Transverse colon (tissue), 4 donors: ENCODE measurements around the gene AJM1. TPM values are rescaled to one million over a fixed set of nuclear protein-coding genes. Genes with fewer than 3 reads are reported as not detected.
A peak's percentile ranks its signal among the peaks of the same experiment; 100 is the strongest.

Experiments
- DNase-seq: peaks from one replicate; pipeline ENCODE4 v3.0.0-alpha.2; 2019
- H3K27ac ChIP-seq, 4 donors: fragments of 200-600 bp; sonication (generic); 2 replicates each; pipeline ENCODE4 v1.5.1; 2016 to 2018; ENCODE audit warnings: inconsistent platforms in 4 of 4
- H3K27me3 ChIP-seq: fragments of 200-600 bp; sonication (generic); 2 replicates; pipeline ENCODE4 v1.5.1; 2017; ENCODE audit warnings: inconsistent platforms
- H3K36me3 ChIP-seq, 4 donors: fragments of 200-600 bp; sonication (generic); 2 replicates each; pipeline ENCODE4 v1.5.1; 2017 to 2019; ENCODE audit warnings: inconsistent platforms in 4 of 4
- H3K4me1 ChIP-seq, 4 donors: fragments of 200-600 bp; sonication (generic); 2 replicates each; pipeline ENCODE4 v1.5.1; 2017 to 2020; ENCODE audit warnings: inconsistent platforms in 4 of 4
- H3K4me3 ChIP-seq, 4 donors: fragments of 200-600 bp; sonication (generic); 1 replicate in 1 of 4; 2 replicates in 3 of 4; pipeline versions ENCODE4 v1.5.1 to v1.6.1; 2017 to 2019; ENCODE audit warnings: inconsistent platforms in 4 of 4
- H3K9me3 ChIP-seq, 2 donors: fragments of 200-600 bp; sonication (generic); 2 replicates each; pipeline ENCODE4 v1.5.1; 2017 to 2019; ENCODE audit warnings: inconsistent platforms in 2 of 2
- EP300 ChIP-seq: sonication (generic); formaldehyde crosslinking; IDR thresholded peaks from one replicate; pipeline ENCODE4 v1.6.1; 2017; ENCODE audit warnings: antibody characterized with exemption, low read depth
- POLR2A ChIP-seq: fragments of 450-650 bp; IDR thresholded peaks from one replicate; pipeline ENCODE4 v1.6.1; 2016; ENCODE audit warnings: antibody characterized with exemption, mild to moderate bottlenecking, moderate library complexity
- POLR2AphosphoS5 ChIP-seq, 3 donors: sonication (generic); formaldehyde crosslinking; IDR thresholded peaks; one replicate each; pipeline ENCODE4 v1.6.1; 2016; ENCODE audit warnings: antibody characterized with exemption in 3 of 3
- WGBS, 2 donors: methylation state at CpG; one replicate each; pipeline ENCODE4 v1.1.5; 2018; ENCODE audit warnings: low coverage in 1 of 2; 5-methylcytosine and 5-hydroxymethylcytosine counted together
- in situ Hi-C, 4 donors: fragments of 200-750 bp; cut with MboI; loops; one replicate each; pipeline versions ENCODE4 v1.15.0 to v1.15.1; 2017; ENCODE audit warnings: low sequenced_read_pairs in 3 of 4, low pct_ligation_motif_present in 1 of 4, low pct_unique_long_range_greater_than_20kb in 1 of 4
- intact Hi-C: fragments of 100-400 bp; cut with DNase I; formaldehyde crosslinking; loops from one replicate; pipeline ENCODE4 v1.15.1; 2023; ENCODE audit warnings: low total_unique reads
- total RNA-seq, 4 donors: library from RNA; depleted of rRNA; stranded (reverse); fragments of >200 nt; gene quantifications; one replicate each; pipeline ENCODE4 v1.1.0, GENCODE V29; 2016
- TF ChIP-seq, protein P1 (sequence below), 5 experiments: fragments of 200-600 bp in 3 of 5; fragments of 450-650 bp in 2 of 5; sonication (generic) in 3 of 5; IDR thresholded peaks; 1 replicate in 2 of 5; 2 replicates in 3 of 5; pipeline ENCODE4 v1.5.1; 2016 to 2017; ENCODE audit warnings: antibody characterized with exemption in 5 of 5, inconsistent platforms in 3 of 5, mild to moderate bottlenecking in 2 of 5, moderate library complexity in 1 of 5

AJM1 gene
- total RNA-seq, 4 donors from 2014 or later = 9.8 to 26.5 (median 17.0) TPM

DNA sequence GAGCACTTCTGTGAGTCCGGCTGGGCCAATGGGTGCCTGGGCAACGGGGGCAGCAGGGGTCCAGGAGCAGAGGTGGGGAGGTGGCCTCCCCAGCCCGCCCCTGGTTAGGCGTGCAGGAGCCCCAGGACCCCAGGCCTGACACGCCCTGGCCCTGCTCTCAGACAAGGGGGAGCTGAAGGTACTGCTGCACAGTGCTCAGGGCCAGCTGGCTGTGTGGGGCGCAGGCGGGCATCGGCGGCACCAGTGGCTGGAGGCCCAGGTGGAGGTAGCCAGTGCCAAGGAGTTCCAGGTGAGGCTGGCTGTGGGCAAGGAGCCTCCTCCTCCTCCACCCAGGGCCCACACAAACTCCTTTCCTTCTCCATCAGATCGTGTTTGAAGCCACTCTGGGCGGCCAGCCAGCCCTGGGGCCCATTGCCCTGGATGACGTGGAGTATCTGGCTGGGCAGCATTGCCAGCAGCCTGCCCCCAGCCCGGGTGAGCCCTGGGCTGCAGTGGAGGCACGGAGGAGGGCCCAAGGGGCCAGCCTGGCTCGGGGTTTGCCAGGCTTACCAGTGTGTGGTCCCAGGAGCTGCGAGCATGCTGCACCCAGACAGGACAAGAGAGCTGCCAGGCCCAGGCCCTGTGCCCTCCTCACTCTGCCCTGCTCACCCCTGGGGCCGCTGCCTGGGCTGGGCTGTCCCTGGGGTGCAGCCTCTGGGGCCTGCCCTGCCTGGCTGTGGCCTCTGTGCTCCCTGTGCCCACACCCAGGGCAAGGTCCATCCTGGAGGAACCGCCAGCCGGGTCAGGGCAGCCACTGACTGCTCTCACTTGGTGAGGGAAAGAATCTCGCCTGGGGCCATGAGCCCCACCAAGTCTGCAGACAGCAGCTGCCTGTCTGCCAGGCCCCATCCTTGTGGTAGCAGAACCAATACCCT lies 16.8 kb downstream of the AJM1 start:
- 40% methylated on average over 10 of the region's 20 CpGs; no CpG with 5 or more reads in 1 of the 2 donors for WGBS, 2 donors
- in situ Hi-C loops = no loop called here

DNA sequence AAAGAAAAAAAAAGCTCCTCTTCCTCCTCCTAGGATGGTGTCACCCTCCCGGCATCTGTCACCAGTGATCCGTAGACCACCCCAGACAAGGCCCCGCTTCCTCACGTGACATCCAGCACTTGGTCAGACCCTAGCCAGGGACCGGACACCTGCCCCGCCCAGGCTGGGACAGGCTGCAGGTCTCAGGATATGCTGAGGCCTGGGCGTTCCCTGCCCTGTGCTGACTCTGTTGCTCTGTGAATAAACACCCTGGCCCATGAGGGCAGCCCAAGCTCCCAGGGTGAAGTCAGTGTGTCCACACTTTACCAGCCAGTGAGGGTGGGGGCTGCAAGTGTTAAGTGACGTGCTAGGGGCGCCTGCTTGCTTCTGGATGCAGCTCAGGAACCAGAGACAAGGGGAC lies 18.3 kb downstream of the AJM1 start:
- in situ Hi-C loops = no loop called here
- Histone ChIP-seq H3K4me1 (peaks cover 35 to 73% (median 53%) of the 10 kb centered on the region in 4 donors), H3K27ac (peak overlapping the region; percentile 89 to 92 (median 92)), H3K27me3 (no peaks in the 10 kb centered on the region), H3K4me3 (no peak overlapping the region), H3K36me3 (peaks cover 0 to 22% (median 11%) of the 10 kb centered on the region in 4 donors), H3K9me3 (no peaks in the 10 kb centered on the region)
- intact Hi-C loops = loop anchor here (10.0 kb wide), 1 partner anchor 84 kb away; the partner anchor contains the start of genes C8G and FBXW5
- DNase-seq = peak; percentile 42
- TF ChIP-seq POLR2A (no peak), EP300 (no peak), POLR2AphosphoS5 (IDR thresholded peaks at IDR 0.05) (no peak)
- TF ChIP-seq, protein P1, sequence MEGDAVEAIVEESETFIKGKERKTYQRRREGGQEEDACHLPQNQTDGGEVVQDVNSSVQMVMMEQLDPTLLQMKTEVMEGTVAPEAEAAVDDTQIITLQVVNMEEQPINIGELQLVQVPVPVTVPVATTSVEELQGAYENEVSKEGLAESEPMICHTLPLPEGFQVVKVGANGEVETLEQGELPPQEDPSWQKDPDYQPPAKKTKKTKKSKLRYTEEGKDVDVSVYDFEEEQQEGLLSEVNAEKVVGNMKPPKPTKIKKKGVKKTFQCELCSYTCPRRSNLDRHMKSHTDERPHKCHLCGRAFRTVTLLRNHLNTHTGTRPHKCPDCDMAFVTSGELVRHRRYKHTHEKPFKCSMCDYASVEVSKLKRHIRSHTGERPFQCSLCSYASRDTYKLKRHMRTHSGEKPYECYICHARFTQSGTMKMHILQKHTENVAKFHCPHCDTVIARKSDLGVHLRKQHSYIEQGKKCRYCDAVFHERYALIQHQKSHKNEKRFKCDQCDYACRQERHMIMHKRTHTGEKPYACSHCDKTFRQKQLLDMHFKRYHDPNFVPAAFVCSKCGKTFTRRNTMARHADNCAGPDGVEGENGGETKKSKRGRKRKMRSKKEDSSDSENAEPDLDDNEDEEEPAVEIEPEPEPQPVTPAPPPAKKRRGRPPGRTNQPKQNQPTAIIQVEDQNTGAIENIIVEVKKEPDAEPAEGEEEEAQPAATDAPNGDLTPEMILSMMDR (IDR thresholded peaks at IDR 0.05) = no peak
- WGBS, 2 donors = 86 to 90% methylated on average over 2 to 6 of the region's 9 CpGs

More for the DNA sequence above, 16.8 kb downstream of the AJM1 start:
- Histone ChIP-seq H3K9me3 (no peaks in the 10 kb centered on the region), H3K27ac (peak overlapping the region; percentile 89 to 92 (median 92)), H3K4me1 (peaks cover 31 to 59% (median 40%) of the 10 kb centered on the region in 4 donors), H3K4me3 (no peak overlapping the region), H3K36me3 (peaks cover 0 to 22% (median 11%) of the 10 kb centered on the region in 4 donors), H3K27me3 (no peaks in the 10 kb centered on the region)
- peak in 2 of 3 donors; percentile 55 to 79 for TF ChIP-seq POLR2AphosphoS5 (IDR thresholded peaks at IDR 0.05)
- TF ChIP-seq EP300 = peak; percentile 43
- TF ChIP-seq, protein P1 (IDR thresholded peaks at IDR 0.05) = no peak
- peak; percentile 60 for TF ChIP-seq POLR2A
- intact Hi-C loops = no loop called here
- DNase-seq = peak; percentile 92

DNA sequence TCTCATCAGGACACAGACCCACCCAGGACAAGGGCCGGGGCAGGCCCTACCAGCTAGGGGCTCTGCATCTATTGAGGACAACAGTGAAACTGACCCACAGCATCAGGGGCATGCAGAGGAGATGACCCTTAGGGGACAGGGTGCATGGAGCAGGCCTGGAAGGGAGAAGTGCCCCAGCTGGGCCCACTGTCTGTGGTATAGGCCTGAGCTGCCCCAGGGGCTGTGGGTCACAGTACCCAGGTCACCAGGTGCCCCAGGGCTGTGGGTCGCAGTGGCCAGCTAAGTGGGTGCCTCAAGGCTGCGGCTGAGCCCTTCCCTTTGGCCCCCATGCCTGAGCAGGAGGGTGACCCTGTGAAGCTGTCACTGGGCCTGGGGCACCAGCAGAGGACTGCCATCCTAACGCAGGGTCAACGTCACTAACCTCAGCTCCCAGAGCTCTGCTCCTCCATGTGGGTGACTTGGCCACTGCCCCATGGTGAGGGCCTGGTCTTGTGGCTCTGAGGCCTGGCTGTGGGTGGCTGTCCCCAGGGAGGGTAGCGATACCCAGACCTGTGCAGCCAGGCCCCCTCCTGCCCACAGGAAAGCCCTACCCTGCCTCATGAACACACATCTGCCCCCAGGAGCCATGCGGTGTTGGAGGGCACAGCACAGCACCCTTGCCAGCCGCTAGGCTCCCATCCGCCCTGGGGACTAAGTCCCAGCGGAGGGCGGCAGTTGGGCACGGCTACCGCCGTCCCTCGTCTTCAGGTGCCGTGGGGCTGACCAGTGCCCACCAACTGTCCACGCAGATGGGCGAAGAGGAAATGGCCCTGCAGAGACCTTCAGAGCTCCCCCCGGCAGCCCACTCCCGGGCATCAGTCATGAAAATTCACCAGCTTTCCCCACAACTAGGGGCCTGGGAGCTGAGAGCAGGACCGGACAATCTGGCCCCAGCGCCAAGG lies 18.9 kb downstream of the AJM1 start:
- Histone ChIP-seq H3K4me1 (peaks cover 35 to 73% (median 54%) of the 10 kb centered on the region in 4 donors), H3K9me3 (no peaks in the 10 kb centered on the region), H3K27me3 (no peaks in the 10 kb centered on the region), H3K36me3 (peaks cover 0 to 22% (median 11%) of the 10 kb centered on the region in 4 donors), H3K27ac (peak overlapping the region; percentile 89 to 92 (median 92)), H3K4me3 (no peak overlapping the region)
- DNase-seq = peak; percentile 7
- in situ Hi-C loops = no loop called here
- TF ChIP-seq, protein P1 (IDR thresholded peaks at IDR 0.05) = no peak
- no peak for TF ChIP-seq POLR2AphosphoS5 (IDR thresholded peaks at IDR 0.05)
- no peak for TF ChIP-seq EP300
- TF ChIP-seq POLR2A = no peak
- 80 to 90% methylated on average over 2 to 6 of the region's 22 CpGs for WGBS, 2 donors
- intact Hi-C loops = loop anchor here (10.0 kb wide), 1 partner anchor 84 kb away; the partner anchor contains the start of genes C8G and FBXW5
